ENCODE results near the gene CYP3A5.

Gene CYP3A5

GRCh38 chr7:99693427-99694200, 13.8 kb upstream of the CYP3A5 start (continued):
- TF ChIP-seq ZNF518A (tag by site-specific recombination; conservative IDR thresholded peaks at IDR 0.05; ENCODE audit: low read depth) = peak; percentile 51; the same call in 1 of the 2 replicates
- peak; percentile 64 for TF ChIP-seq KLF1 (tag by site-specific recombination; IDR thresholded peaks at IDR 0.05)
- peak; percentile 70 for TF ChIP-seq KLF9 (tag by site-specific recombination; IDR thresholded peaks at IDR 0.05; ENCODE audit: low read depth)
- no peak for TF ChIP-seq ZNF132 (tag by site-specific recombination; IDR thresholded peaks at IDR 0.05; ENCODE audit: borderline replicate concordance)
- TF ChIP-seq, protein P1, sequence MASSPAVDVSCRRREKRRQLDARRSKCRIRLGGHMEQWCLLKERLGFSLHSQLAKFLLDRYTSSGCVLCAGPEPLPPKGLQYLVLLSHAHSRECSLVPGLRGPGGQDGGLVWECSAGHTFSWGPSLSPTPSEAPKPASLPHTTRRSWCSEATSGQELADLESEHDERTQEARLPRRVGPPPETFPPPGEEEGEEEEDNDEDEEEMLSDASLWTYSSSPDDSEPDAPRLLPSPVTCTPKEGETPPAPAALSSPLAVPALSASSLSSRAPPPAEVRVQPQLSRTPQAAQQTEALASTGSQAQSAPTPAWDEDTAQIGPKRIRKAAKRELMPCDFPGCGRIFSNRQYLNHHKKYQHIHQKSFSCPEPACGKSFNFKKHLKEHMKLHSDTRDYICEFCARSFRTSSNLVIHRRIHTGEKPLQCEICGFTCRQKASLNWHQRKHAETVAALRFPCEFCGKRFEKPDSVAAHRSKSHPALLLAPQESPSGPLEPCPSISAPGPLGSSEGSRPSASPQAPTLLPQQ (tag by site-specific recombination; IDR thresholded peaks at IDR 0.05) = 0 out of 2 replicates have a peak, but pooled peaks have one; percentile 27
- no peak for TF ChIP-seq ZNF843 (tag by site-specific recombination; IDR thresholded peaks at IDR 0.05)
- TF ChIP-seq ZNF112 (tag by site-specific recombination; IDR thresholded peaks at IDR 0.05) = no peak
- no peak for TF ChIP-seq ZBTB6 (tag by site-specific recombination; IDR thresholded peaks at IDR 0.05)
- peak; percentile 81 for TF ChIP-seq ZBTB17 (tag by site-specific recombination; IDR thresholded peaks at IDR 0.05)
- TF ChIP-seq, protein P2, sequence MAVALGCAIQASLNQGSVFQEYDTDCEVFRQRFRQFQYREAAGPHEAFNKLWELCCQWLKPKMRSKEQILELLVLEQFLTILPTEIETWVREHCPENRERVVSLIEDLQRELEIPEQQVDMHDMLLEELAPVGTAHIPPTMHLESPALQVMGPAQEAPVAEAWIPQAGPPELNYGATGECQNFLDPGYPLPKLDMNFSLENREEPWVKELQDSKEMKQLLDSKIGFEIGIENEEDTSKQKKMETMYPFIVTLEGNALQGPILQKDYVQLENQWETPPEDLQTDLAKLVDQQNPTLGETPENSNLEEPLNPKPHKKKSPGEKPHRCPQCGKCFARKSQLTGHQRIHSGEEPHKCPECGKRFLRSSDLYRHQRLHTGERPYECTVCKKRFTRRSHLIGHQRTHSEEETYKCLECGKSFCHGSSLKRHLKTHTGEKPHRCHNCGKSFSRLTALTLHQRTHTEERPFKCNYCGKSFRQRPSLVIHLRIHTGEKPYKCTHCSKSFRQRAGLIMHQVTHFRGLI (tag by site-specific recombination; IDR thresholded peaks at IDR 0.05) = no peak
- TF ChIP-seq ZNF239 (tag by site-specific recombination; IDR thresholded peaks at IDR 0.05) = no peak
- TF ChIP-seq ZNF16 (tag by site-specific recombination; IDR thresholded peaks at IDR 0.05; ENCODE audit: low read depth) = no peak
- TF ChIP-seq YY1 (tag by site-specific recombination; IDR thresholded peaks at IDR 0.05) = peak; percentile 59
- TF ChIP-seq SCRT2 (tag by site-specific recombination; IDR thresholded peaks at IDR 0.05) = no peak
- TF ChIP-seq ZFP69B (tag by site-specific recombination; IDR thresholded peaks at IDR 0.05) = 0 out of 2 replicates have a peak, but pooled peaks have one; percentile 46
- TF ChIP-seq ZSCAN5A (tag by site-specific recombination; IDR thresholded peaks at IDR 0.05) = no peak
- TF ChIP-seq ZNF24 (tag by site-specific recombination; IDR thresholded peaks at IDR 0.05) = no peak
- TF ChIP-seq ZNF596 (tag by site-specific recombination; IDR thresholded peaks at IDR 0.05) = no peak
